K562 (cell line): ENCODE measurements around the gene GLRX. TPM values are rescaled to one million over a fixed set of nuclear protein-coding genes. Genes with fewer than 3 reads are reported as not detected.
A peak's percentile ranks its signal among the peaks of the same experiment; 100 is the strongest.

Source experiments
- BACH1 ChIP-seq: fragments of 200-800 bp; sonication (Bioruptor generic); IDR thresholded peaks from 2 replicates; pipeline ENCODE4 v1.6.1; 2016; ENCODE audit warnings: missing genetic modification characterization, missing compliant biosample characterization
- ERF ChIP-seq: fragments of 450-650 bp; formaldehyde crosslinking; IDR thresholded peaks from 2 replicates; pipeline ENCODE4 v1.4.0; 2020; ENCODE audit warnings: mild to moderate bottlenecking, mixed read lengths
- HNRNPL ChIP-seq: fragments of 200-400 bp; formaldehyde crosslinking; IDR thresholded peaks from 2 replicates; pipeline ENCODE4 v1.6.1; 2017; ENCODE audit warnings: low read depth, mild to moderate bottlenecking, low read length
- NCOA1 ChIP-seq: fragments of 450-650 bp; IDR thresholded peaks from 2 replicates; pipeline ENCODE4 v1.6.1; 2016; ENCODE audit warnings: low read depth
- PHF8 ChIP-seq: fragments of 200-600 bp; sonication (generic); IDR thresholded peaks from 2 replicates; pipeline ENCODE4 v1.6.1; 2012; ENCODE audit warnings: mixed run types, mild to moderate bottlenecking, inconsistent platforms, low read length, moderate library complexity, borderline replicate concordance
- PRMT5 ChIP-seq: sonication (generic); formaldehyde crosslinking; IDR thresholded peaks from 2 replicates; pipeline ENCODE4 v1.5.0; 2020; ENCODE audit warnings: missing genetic modification reagents
- PTBP1 ChIP-seq: fragments of 200-400 bp; formaldehyde crosslinking; IDR thresholded peaks from 2 replicates; pipeline ENCODE4 v1.6.1; 2017; ENCODE audit warnings: low read depth, low read length
- RFX5 ChIP-seq: IDR thresholded peaks from 2 replicates; pipeline ENCODE4 v1.6.1; 2011; ENCODE audit warnings: low read depth, mild to moderate bottlenecking, improper control_type of control experiment, low read length
- ZKSCAN8 ChIP-seq: fragments of 200-800 bp; sonication (Bioruptor generic); IDR thresholded peaks from 2 replicates; pipeline ENCODE4 v1.6.1; 2016; ENCODE audit warnings: missing genetic modification characterization, missing compliant biosample characterization
- ZNF324 ChIP-seq: fragments of 250-450 bp; sonication (Bioruptor Pico); IDR thresholded peaks from 2 replicates; pipeline ENCODE4 v1.4.0; 2020; ENCODE audit warnings: mild to moderate bottlenecking
- polyA plus RNA-seq, 8 experiments: library from polyadenylated mRNA; depleted of rRNA in 4 of 8; stranded (reverse) in 5 of 8; unstranded in 3 of 8; fragments of >200 nt; fragmentation: Nextera tagmentation in 2 of 8; fragmentation: Illumina TruSeq in 1 of 8; extraction: Ambion mirVana in 2 of 8; extraction: Trizol in 1 of 8; gene quantifications; 2 replicates each; pipeline versions ENCODE4 v1.2.1 to v1.2.3, GENCODE V29; 2011 to 2014; ENCODE audit warnings: inconsistent platforms in 1 of 8, missing spikeins in 1 of 8
- total RNA-seq, 7 experiments: library from RNA; depleted of rRNA in 6 of 7; stranded (reverse); fragments of >200 nt in 6 of 7; fragmentation: Illumina TruSeq in 2 of 7; extraction: Trizol in 2 of 7; gene quantifications; 2 replicates each; pipeline versions ENCODE4 v1.2.1 to v1.2.3, GENCODE V29; 2011 to 2021; ENCODE audit warnings: low replicate concordance in 1 of 7
- TF ChIP-seq, protein P1 (sequence below): sonication (generic); formaldehyde crosslinking; IDR thresholded peaks from 2 replicates; pipeline ENCODE4 v1.8.1; 2022; ENCODE audit warnings: missing genetic modification reagents
- TF ChIP-seq, protein P2 (sequence below): fragments of 250-450 bp; sonication (Bioruptor Pico); IDR thresholded peaks from 2 replicates; pipeline ENCODE4 v1.5.0; 2020; ENCODE audit warnings: mild to moderate bottlenecking, borderline replicate concordance
- TF ChIP-seq, protein P3 (sequence below): fragments of 450-650 bp; IDR thresholded peaks from 2 replicates; pipeline ENCODE4 v1.6.1; 2016; ENCODE audit warnings: missing biosample characterization, missing genetic modification characterization
- TF ChIP-seq, protein P4 (sequence below): fragments of 450-650 bp; formaldehyde crosslinking; IDR thresholded peaks from 2 replicates; pipeline ENCODE4 v1.4.0; 2022; ENCODE audit warnings: missing genetic modification characterization
- TF ChIP-seq, protein P5 (sequence below): fragments of 250-450 bp; sonication (Bioruptor Pico); IDR thresholded peaks from 2 replicates; pipeline ENCODE4 v1.5.0; 2021
- TF ChIP-seq, protein P6 (sequence below), 2 experiments: IDR thresholded peaks; 2 replicates each; pipeline ENCODE4 v1.6.1; 2011; ENCODE audit warnings: borderline replicate concordance in 1 of 2, control low read depth in 1 of 2, low read depth in 1 of 2, low read length in 1 of 2, mild to moderate bottlenecking in 1 of 2, mixed read lengths in 1 of 2, moderate library complexity in 1 of 2; ENCODE audit not compliant: insufficient read depth in 1 of 2, insufficient read length in 1 of 2, poor library complexity in 1 of 2, severe bottlenecking in 1 of 2; ENCODE audit errors: extremely low read depth in 1 of 2

GLRX gene
- total and polyA plus RNA-seq, 9 of the 15 experiments (the other 6 are each of a cell fraction or from before 2014, with no cell fraction given) = 2.3 to 11.2 (median 4.6) TPM

DNA sequence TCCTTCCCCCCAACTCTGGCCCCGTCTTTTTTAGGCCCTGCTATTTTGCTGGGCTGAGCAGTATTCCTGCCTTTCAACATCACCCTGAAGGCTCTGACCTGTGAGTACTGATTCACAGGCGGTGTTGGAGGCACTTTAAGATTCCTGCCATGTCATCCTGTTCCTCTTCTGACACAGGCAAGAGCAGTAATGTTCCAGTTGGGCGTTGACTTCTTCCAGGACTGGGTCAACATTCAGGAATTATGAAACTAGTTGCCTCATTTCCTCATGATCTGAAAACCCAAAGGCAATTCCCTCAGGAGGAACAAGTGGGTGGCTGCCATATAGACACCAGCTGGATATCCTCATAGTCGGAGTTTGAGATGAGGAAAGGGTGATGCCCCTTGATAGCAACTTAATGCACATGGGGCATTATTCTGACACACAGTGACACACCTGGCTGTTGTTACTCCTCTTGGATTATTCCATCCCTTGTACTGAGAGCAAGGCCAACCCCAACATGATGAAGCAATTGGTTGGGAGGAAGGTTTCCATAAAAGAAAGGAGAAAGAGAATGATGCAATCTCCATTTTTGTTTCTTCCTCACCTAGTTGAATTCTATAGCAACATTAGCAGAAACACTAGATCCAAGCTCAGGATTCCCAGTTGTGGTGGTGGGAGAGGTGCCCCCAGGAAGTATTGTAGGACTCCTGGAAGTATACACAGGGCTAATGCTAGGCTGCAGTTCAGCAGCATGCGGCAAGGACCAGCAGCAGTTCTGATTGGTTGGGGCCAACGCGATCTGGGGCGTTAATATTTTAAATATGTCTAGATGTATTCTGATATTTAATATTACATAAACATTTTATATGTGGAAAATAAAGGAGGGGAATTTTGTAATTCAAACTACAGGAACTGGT is 19.6 kb upstream of the GLRX start (continued):
- TF ChIP-seq, protein P1, sequence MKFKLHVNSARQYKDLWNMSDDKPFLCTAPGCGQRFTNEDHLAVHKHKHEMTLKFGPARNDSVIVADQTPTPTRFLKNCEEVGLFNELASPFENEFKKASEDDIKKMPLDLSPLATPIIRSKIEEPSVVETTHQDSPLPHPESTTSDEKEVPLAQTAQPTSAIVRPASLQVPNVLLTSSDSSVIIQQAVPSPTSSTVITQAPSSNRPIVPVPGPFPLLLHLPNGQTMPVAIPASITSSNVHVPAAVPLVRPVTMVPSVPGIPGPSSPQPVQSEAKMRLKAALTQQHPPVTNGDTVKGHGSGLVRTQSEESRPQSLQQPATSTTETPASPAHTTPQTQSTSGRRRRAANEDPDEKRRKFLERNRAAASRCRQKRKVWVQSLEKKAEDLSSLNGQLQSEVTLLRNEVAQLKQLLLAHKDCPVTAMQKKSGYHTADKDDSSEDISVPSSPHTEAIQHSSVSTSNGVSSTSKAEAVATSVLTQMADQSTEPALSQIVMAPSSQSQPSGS = no peak
- TF ChIP-seq PHF8 (no peak), ZKSCAN8 (no peak), BACH1 (tag) (no peak), ERF (CRISPR knock-in tag) (no peak), PRMT5 (CRISPR knock-in tag) (no peak), HNRNPL (no peak), PTBP1 (no peak), ZNF324 (CRISPR knock-in tag) (no peak), NCOA1 (no peak), RFX5 (no peak)
- TF ChIP-seq, protein P2, sequence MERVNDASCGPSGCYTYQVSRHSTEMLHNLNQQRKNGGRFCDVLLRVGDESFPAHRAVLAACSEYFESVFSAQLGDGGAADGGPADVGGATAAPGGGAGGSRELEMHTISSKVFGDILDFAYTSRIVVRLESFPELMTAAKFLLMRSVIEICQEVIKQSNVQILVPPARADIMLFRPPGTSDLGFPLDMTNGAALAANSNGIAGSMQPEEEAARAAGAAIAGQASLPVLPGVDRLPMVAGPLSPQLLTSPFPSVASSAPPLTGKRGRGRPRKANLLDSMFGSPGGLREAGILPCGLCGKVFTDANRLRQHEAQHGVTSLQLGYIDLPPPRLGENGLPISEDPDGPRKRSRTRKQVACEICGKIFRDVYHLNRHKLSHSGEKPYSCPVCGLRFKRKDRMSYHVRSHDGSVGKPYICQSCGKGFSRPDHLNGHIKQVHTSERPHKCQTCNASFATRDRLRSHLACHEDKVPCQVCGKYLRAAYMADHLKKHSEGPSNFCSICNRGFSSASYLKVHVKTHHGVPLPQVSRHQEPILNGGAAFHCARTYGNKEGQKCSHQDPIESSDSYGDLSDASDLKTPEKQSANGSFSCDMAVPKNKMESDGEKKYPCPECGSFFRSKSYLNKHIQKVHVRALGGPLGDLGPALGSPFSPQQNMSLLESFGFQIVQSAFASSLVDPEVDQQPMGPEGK (CRISPR knock-in tag) = no peak
- TF ChIP-seq, protein P3, sequence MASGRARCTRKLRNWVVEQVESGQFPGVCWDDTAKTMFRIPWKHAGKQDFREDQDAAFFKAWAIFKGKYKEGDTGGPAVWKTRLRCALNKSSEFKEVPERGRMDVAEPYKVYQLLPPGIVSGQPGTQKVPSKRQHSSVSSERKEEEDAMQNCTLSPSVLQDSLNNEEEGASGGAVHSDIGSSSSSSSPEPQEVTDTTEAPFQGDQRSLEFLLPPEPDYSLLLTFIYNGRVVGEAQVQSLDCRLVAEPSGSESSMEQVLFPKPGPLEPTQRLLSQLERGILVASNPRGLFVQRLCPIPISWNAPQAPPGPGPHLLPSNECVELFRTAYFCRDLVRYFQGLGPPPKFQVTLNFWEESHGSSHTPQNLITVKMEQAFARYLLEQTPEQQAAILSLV (tag) = peak; percentile 34; the same call in 1 of the 2 replicates
- TF ChIP-seq, protein P4, sequence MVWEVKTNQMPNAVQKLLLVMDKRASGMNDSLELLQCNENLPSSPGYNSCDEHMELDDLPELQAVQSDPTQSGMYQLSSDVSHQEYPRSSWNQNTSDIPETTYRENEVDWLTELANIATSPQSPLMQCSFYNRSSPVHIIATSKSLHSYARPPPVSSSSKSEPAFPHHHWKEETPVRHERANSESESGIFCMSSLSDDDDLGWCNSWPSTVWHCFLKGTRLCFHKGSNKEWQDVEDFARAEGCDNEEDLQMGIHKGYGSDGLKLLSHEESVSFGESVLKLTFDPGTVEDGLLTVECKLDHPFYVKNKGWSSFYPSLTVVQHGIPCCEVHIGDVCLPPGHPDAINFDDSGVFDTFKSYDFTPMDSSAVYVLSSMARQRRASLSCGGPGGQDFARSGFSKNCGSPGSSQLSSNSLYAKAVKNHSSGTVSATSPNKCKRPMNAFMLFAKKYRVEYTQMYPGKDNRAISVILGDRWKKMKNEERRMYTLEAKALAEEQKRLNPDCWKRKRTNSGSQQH (CRISPR knock-in tag) = no peak
- TF ChIP-seq, protein P5, sequence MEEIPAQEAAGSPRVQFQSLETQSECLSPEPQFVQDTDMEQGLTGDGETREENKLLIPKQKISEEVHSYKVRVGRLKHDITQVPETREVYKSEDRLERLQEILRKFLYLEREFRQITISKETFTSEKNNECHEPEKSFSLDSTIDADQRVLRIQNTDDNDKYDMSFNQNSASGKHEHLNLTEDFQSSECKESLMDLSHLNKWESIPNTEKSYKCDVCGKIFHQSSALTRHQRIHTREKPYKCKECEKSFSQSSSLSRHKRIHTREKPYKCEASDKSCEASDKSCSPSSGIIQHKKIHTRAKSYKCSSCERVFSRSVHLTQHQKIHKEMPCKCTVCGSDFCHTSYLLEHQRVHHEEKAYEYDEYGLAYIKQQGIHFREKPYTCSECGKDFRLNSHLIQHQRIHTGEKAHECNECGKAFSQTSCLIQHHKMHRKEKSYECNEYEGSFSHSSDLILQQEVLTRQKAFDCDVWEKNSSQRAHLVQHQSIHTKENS (CRISPR knock-in tag) = no peak
- TF ChIP-seq, protein P6, sequence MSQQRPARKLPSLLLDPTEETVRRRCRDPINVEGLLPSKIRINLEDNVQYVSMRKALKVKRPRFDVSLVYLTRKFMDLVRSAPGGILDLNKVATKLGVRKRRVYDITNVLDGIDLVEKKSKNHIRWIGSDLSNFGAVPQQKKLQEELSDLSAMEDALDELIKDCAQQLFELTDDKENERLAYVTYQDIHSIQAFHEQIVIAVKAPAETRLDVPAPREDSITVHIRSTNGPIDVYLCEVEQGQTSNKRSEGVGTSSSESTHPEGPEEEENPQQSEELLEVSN (IDR thresholded peaks at IDR 0.05; ENCODE audit: borderline replicate concordance in 1 of 2, extremely low read depth in 1 of 2, insufficient read depth in 1 of 2, insufficient read length in 1 of 2, low read depth in 1 of 2, low read length in 1 of 2, poor library complexity in 1 of 2, severe bottlenecking in 1 of 2) = no peak
